Measurements from ENCODE around the gene GTPBP2. TPM values are rescaled to one million over a fixed set of nuclear protein-coding genes. Genes with fewer than 3 reads are reported as not detected.
A peak's percentile ranks its signal among the peaks of the same experiment; 100 is the strongest.

The GTPBP2 gene
- total RNA-seq, 1 experiment from 2014 or later, result 277 TPM

GRCh38 chr6:43627008-43627825 is 1.8 kb downstream of the GTPBP2 start:
- Mint-ChIP-seq H3K36me3 (ENCODE audit: insufficient read depth, unreplicated experiment) (peaks cover 31% of the 10 kb centered on the region), H3K27ac (ENCODE audit: low read depth, unreplicated experiment) (peak overlapping the region; percentile 98), H3K4me1 (ENCODE audit: insufficient read depth, unreplicated experiment) (peaks cover 39% of the 10 kb centered on the region), H3K4me3 (ENCODE audit: unreplicated experiment) (peak overlapping the region; percentile 99), H3K9me3 (ENCODE audit: unreplicated experiment) (no peaks in the 10 kb centered on the region), H3K27me3 (ENCODE audit: insufficient read depth, unreplicated experiment) (no peaks in the 10 kb centered on the region)
- DNase-seq (ENCODE audit: unreplicated experiment), result peak; percentile 90
- POLR2A ChIA-PET, result interaction anchor here (0.5 to 3.0 kb wide), 16 partner anchors 9 to 1898 kb away, joined by 3 to 13 read pairs (median 4); partner anchors contain the start of genes MAD2L1BP, POLH, VEGFA and XPO5
- intact Hi-C loops (cut with micrococcal nuclease), result no loop called here
- TF ChIP-seq, protein P1, sequence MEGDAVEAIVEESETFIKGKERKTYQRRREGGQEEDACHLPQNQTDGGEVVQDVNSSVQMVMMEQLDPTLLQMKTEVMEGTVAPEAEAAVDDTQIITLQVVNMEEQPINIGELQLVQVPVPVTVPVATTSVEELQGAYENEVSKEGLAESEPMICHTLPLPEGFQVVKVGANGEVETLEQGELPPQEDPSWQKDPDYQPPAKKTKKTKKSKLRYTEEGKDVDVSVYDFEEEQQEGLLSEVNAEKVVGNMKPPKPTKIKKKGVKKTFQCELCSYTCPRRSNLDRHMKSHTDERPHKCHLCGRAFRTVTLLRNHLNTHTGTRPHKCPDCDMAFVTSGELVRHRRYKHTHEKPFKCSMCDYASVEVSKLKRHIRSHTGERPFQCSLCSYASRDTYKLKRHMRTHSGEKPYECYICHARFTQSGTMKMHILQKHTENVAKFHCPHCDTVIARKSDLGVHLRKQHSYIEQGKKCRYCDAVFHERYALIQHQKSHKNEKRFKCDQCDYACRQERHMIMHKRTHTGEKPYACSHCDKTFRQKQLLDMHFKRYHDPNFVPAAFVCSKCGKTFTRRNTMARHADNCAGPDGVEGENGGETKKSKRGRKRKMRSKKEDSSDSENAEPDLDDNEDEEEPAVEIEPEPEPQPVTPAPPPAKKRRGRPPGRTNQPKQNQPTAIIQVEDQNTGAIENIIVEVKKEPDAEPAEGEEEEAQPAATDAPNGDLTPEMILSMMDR (IDR thresholded peaks at IDR 0.05; ENCODE audit: unreplicated experiment), result no peak
- TSS peak; percentile 47 for BruUV-seq (replicated peaks)
- CTCF ChIA-PET, result interaction anchor here (0.8 to 1.1 kb wide), 2 partner anchors 19 to 434 kb away, joined by 4 to 5 read pairs; no protein-coding TSS in a partner anchor

GRCh38 chr6:43625393-43625992 is 3.6 kb downstream of the GTPBP2 start:
- ChIA-PET CTCF (interaction anchor here (0.6 to 2.2 kb wide), 2 partner anchors 17 to 42 kb away, joined by 3 to 6 read pairs; no protein-coding TSS in a partner anchor), POLR2A (interaction anchor here (0.6 to 3.0 kb wide), 7 partner anchors 7 to 50 kb away, joined by 3 to 13 read pairs (median 6); partner anchors contain the start of genes POLH and XPO5)
- Mint-ChIP-seq H3K4me1 (ENCODE audit: insufficient read depth, unreplicated experiment) (peaks cover 34% of the 10 kb centered on the region), H3K4me3 (ENCODE audit: unreplicated experiment) (peak overlapping the region; percentile 30), H3K36me3 (ENCODE audit: insufficient read depth, unreplicated experiment) (peaks cover 46% of the 10 kb centered on the region), H3K9me3 (ENCODE audit: unreplicated experiment) (no peaks in the 10 kb centered on the region), H3K27ac (ENCODE audit: low read depth, unreplicated experiment) (no peak overlapping the region), H3K27me3 (ENCODE audit: insufficient read depth, unreplicated experiment) (no peaks in the 10 kb centered on the region)
- TF ChIP-seq, protein P1 (IDR thresholded peaks at IDR 0.05; ENCODE audit: unreplicated experiment), result no peak
- no TSS peak for BruUV-seq (replicated peaks)
- DNase-seq (ENCODE audit: unreplicated experiment), result no peak
- intact Hi-C loops (cut with micrococcal nuclease), result no loop called here

GRCh38 chr6:43624786-43625288 is 4.2 kb downstream of the GTPBP2 start:
- TF ChIP-seq, protein P1 (IDR thresholded peaks at IDR 0.05; ENCODE audit: unreplicated experiment), result no peak
- intact Hi-C loops (cut with micrococcal nuclease), result no loop called here
- DNase-seq (ENCODE audit: unreplicated experiment), result no peak
- Mint-ChIP-seq H3K27me3 (ENCODE audit: insufficient read depth, unreplicated experiment) (no peaks in the 10 kb centered on the region), H3K9me3 (ENCODE audit: unreplicated experiment) (no peaks in the 10 kb centered on the region), H3K36me3 (ENCODE audit: insufficient read depth, unreplicated experiment) (peaks cover 49% of the 10 kb centered on the region), H3K4me3 (ENCODE audit: unreplicated experiment) (peak overlapping the region; percentile 30), H3K27ac (ENCODE audit: low read depth, unreplicated experiment) (no peak overlapping the region), H3K4me1 (ENCODE audit: insufficient read depth, unreplicated experiment) (peaks cover 34% of the 10 kb centered on the region)
- ChIA-PET CTCF (interaction anchor here (1.6 to 2.2 kb wide), 2 partner anchors 14 to 17 kb away, joined by 6 read pairs; no protein-coding TSS in a partner anchor), POLR2A (interaction anchor here (0.7 to 1.2 kb wide), 2 partner anchors 11 to 13 kb away, joined by 3 to 5 read pairs; no protein-coding TSS in a partner anchor)
- BruUV-seq (replicated peaks), result no TSS peak
